Measurements from ENCODE around the gene PDZK1IP1. TPM values are rescaled to one million over a fixed set of nuclear protein-coding genes. Genes with fewer than 3 reads are reported as not detected.

The PDZK1IP1 gene, protein sequence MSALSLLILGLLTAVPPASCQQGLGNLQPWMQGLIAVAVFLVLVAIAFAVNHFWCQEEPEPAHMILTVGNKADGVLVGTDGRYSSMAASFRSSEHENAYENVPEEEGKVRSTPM
- total RNA-seq: not detected

DNA sequence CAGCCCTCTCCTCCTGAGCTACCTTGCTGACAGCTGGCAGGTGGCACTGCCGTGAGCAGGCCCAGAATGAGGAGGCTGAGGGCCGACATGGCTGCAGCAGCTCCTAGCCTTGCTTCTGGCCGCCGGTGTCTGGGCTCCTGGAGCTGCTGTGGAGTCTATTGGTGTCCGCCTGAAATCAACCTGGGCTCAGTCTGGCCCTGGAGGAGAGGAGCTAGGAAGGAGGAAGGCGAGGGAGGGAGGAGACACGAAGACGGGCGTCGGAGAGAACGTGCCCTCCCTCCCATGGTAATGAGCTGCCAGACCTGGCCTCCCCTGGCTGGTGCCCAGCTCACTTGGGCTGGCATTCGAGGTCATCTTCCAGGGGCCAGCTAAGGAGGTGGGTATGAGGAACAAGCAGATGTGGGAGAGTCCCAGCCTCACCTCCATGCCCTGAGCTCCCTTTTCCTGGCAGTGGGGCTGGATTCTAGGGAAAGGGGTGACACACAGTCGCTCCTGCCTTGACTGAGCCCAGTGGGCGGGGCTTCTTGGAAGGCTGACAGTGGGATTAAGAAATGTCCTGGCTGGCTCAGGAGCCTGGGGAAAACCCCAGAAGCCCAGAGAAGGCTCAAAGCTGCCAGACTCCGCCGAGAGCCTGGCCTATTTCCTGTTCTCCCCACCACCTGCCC lies at the start of gene PDZK1IP1:
Gene PDZK1IP1, minus strand, starts transcription at position 193 of the 665 bp plus-strand sequence. Its CDS starts 104 bp downstream, at position 89.
- no peak within 1 kb of the TSS for H3K27ac Mint-ChIP-seq
- H3K9me3 Mint-ChIP-seq: no peaks in the 10 kb centered on the region
- H3K36me3 Mint-ChIP-seq: no peaks in the 10 kb centered on the region
- POLR2A ChIA-PET: no interaction called here
- no peak for DNase-seq
- ATAC-seq (ENCODE audit: low read depth): no peak
- H3K4me3 Mint-ChIP-seq: no peak within 1 kb of the TSS
- no peaks in the 10 kb centered on the region for H3K27me3 Mint-ChIP-seq
- peaks cover 2% of the 10 kb centered on the region for H3K4me1 Mint-ChIP-seq

GRCh38 chr1:47238935-47239592 lies 49.2 kb upstream of the PDZK1IP1 start:
- peak overlapping the region; percentile 39 for H3K4me3 Mint-ChIP-seq
- peak; percentile 29 for ATAC-seq (ENCODE audit: low read depth)

GRCh38 chr1:47235806-47236205 lies 46.0 kb upstream of the PDZK1IP1 start:
- DNase-seq (no peak), ATAC-seq (ENCODE audit: low read depth) (no peak)
- H3K27ac Mint-ChIP-seq: no peak overlapping the region
- POLR2A ChIA-PET: no interaction called here
- H3K4me1 Mint-ChIP-seq: peaks cover 21% of the 10 kb centered on the region
- H3K4me3 Mint-ChIP-seq: no peak overlapping the region
- H3K9me3 Mint-ChIP-seq: no peaks in the 10 kb centered on the region
- no peaks in the 10 kb centered on the region for H3K36me3 Mint-ChIP-seq
- peaks cover 66% of the 10 kb centered on the region for H3K27me3 Mint-ChIP-seq

More at GRCh38 chr1:47238935-47239592, 49.2 kb upstream of the PDZK1IP1 start:
- H3K4me1 Mint-ChIP-seq: peaks cover 12% of the 10 kb centered on the region
- POLR2A ChIA-PET: no interaction called here
- no peaks in the 10 kb centered on the region for H3K9me3 Mint-ChIP-seq
- no peak for DNase-seq
- H3K27me3 Mint-ChIP-seq: peaks cover 43% of the 10 kb centered on the region
- H3K27ac Mint-ChIP-seq: no peak overlapping the region
- no peaks in the 10 kb centered on the region for H3K36me3 Mint-ChIP-seq

GRCh38 chr1:47235241-47235681 lies 45.4 kb upstream of the PDZK1IP1 start:
- DNase-seq: no peak
- ATAC-seq (ENCODE audit: low read depth): no peak
- Mint-ChIP-seq H3K36me3 (no peaks in the 10 kb centered on the region), H3K4me3 (no peak overlapping the region), H3K27ac (no peak overlapping the region), H3K4me1 (peaks cover 22% of the 10 kb centered on the region), H3K9me3 (no peaks in the 10 kb centered on the region), H3K27me3 (peaks cover 72% of the 10 kb centered on the region)
- POLR2A ChIA-PET: no interaction called here

GRCh38 chr1:47233186-47233585 lies 43.4 kb upstream of the PDZK1IP1 start:
- Mint-ChIP-seq H3K27me3 (peaks cover 85% of the 10 kb centered on the region), H3K9me3 (no peaks in the 10 kb centered on the region), H3K27ac (no peak overlapping the region), H3K36me3 (no peaks in the 10 kb centered on the region), H3K4me3 (no peak overlapping the region), H3K4me1 (peaks cover 18% of the 10 kb centered on the region)
- no peak for DNase-seq
- POLR2A ChIA-PET: interaction anchor here (0.6 kb wide), 1 partner anchor 9 kb away, joined by 3 read pairs; no protein-coding TSS in a partner anchor
- no peak for ATAC-seq (ENCODE audit: low read depth)

- ATAC-seq (ENCODE audit: low read depth): no peak
- no peaks in the 10 kb centered on the region for H3K9me3 Mint-ChIP-seq
These were observed 42.5 kb upstream of the PDZK1IP1 start, which contains the start of gene TAL1 for GRCh38 chr1:47232187-47232874. Gene TAL1, minus strand, starts transcription at chr1:47232225. Its CDS starts 6,337 bp downstream, at chr1:47225888.

DNA sequence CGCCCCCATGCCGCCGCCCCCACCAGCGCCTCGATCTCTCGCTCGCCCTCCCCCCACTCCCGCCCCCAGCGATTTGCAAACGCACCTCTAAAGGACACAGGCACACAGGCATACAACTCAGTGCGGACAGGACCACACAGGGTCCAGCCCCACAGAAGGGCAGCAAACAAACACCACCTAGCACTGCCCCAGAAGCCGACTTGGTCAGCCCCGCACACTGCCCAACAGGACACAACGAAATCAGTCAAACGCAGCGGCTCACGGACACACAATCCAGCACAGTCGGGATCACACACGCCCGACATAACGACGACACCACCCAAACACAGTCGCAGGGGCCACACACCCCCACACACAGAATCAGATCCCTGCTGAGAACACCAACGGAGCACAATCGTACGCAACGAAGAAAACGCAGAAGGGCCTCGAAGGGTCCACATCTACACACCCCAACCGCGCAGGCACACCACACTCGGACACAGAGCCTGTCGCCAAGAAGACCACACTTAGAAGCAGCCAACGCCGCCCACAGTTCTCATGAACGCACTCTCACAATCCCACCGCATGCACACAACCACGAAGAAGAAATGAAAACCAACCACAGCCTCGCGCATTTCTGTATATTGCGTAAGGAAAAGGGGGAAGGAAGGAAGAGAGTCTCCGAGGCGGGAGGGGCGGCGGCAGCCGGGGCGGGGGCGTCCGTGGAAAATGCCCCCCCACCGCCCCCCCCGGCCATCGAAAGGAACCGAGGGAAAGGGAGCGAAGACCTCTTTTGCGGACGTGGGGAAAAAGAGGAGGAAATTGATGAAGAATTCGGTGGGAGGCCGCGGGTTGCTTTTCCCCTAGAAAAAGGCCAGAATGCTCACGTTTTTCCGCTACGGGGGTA lies 41.7 kb upstream of the PDZK1IP1 start:
- POLR2A ChIA-PET: no interaction called here
- Mint-ChIP-seq H3K36me3 (no peaks in the 10 kb centered on the region), H3K4me1 (peaks cover 16% of the 10 kb centered on the region), H3K27ac (no peak overlapping the region), H3K4me3 (peak overlapping the region; percentile 41), H3K27me3 (peaks cover 90% of the 10 kb centered on the region), H3K9me3 (no peaks in the 10 kb centered on the region)
- ATAC-seq (ENCODE audit: low read depth) (peak; percentile 16), DNase-seq (peak; percentile 55)

More at GRCh38 chr1:47232187-47232874, 42.5 kb upstream of the PDZK1IP1 start, which contains the start of gene TAL1:
- Mint-ChIP-seq H3K27ac (no peak within 1 kb of the TSS), H3K36me3 (no peaks in the 10 kb centered on the region), H3K4me3 (peak within 1 kb of the TSS; percentile 41), H3K4me1 (peaks cover 16% of the 10 kb centered on the region), H3K27me3 (peaks cover 88% of the 10 kb centered on the region)
- POLR2A ChIA-PET: interaction anchor here (0.6 kb wide), 1 partner anchor 8 kb away, joined by 3 read pairs; no protein-coding TSS in a partner anchor
- no peak for DNase-seq

GRCh38 chr1:47230692-47231300 lies 41.0 kb upstream of the PDZK1IP1 start:
- DNase-seq (peak; percentile 48), ATAC-seq (ENCODE audit: low read depth) (no peak)
- H3K27ac Mint-ChIP-seq: no peak overlapping the region
- H3K4me3 Mint-ChIP-seq: no peak overlapping the region
- H3K36me3 Mint-ChIP-seq: no peaks in the 10 kb centered on the region
- H3K9me3 Mint-ChIP-seq: no peaks in the 10 kb centered on the region
- H3K4me1 Mint-ChIP-seq: peaks cover 18% of the 10 kb centered on the region
- POLR2A ChIA-PET: interaction anchor here (0.8 kb wide), 1 partner anchor 18 kb away, joined by 3 read pairs; no protein-coding TSS in a partner anchor
- H3K27me3 Mint-ChIP-seq: peaks cover 90% of the 10 kb centered on the region

DNA sequence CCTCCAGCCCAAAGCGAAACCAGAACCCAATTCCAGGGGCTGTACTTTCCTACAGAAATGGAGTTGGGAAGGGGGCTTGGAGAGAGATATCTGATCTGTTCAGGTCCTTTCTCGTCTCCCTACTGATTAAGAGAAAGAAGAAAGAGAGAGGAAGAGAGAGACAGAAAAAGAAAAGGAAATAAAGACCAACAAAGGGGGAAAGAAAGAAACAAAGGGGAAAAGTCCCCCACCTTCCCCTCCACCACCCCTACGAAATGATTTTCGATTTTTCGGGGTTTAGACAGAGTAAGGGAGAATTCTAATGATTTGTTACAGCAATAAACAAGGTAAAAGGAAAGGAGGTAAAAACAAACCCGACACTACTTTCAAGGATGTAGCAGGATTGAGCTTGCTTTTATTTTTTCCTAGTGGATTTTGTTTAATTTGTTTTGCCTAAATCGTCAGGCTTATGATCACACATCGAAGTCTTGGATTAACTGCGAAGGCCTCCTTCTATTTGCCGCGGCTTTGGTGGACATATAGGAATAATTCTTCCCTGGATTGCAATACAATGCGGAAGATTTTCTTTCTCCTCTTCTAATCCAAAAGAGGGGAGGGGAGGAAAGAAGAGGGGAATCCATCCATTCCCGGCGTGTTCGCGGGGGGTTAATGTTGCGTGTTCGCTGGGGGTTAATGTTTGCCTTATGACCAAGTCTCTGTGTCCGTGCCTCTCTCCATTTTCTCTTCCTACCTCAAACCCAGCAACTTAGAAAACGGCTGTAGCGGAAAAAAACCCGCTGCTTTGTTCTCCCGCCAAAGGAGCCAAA lies 40.3 kb upstream of the PDZK1IP1 start:
- Mint-ChIP-seq H3K4me3 (no peak overlapping the region), H3K27me3 (peaks cover 87% of the 10 kb centered on the region), H3K4me1 (peaks cover 17% of the 10 kb centered on the region), H3K36me3 (no peaks in the 10 kb centered on the region), H3K9me3 (no peaks in the 10 kb centered on the region), H3K27ac (no peak overlapping the region)
- ATAC-seq (ENCODE audit: low read depth): no peak
- POLR2A ChIA-PET: interaction anchor here (0.8 kb wide), 1 partner anchor 18 kb away, joined by 3 read pairs; no protein-coding TSS in a partner anchor
- no peak for DNase-seq

GRCh38 chr1:47229031-47229885 lies 39.4 kb upstream of the PDZK1IP1 start:
- no peak overlapping the region for H3K4me3 Mint-ChIP-seq
- no peaks in the 10 kb centered on the region for H3K9me3 Mint-ChIP-seq
- no peak overlapping the region for H3K27ac Mint-ChIP-seq
- DNase-seq (no peak), ATAC-seq (ENCODE audit: low read depth) (no peak)
- POLR2A ChIA-PET: no interaction called here
- peaks cover 81% of the 10 kb centered on the region for H3K27me3 Mint-ChIP-seq
- H3K36me3 Mint-ChIP-seq: no peaks in the 10 kb centered on the region
- peaks cover 17% of the 10 kb centered on the region for H3K4me1 Mint-ChIP-seq

DNA sequence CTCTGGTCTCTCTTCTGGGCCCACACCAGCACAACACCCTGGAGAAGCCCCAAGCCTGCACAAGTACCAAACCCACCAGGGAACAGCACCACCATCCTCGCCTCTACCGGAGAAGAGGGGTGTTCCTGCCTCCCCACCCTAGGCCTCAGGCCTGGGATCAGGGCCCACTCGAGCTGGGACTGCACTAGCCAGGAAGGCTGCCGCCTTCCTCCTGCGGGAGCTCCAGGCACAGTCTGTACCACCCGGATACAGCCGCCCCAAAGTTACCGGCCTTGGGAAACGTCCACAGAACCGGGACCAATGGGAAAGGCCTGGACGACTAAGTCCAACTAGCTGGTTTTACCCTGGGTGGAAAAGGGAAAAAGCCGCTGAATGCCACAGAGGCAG lies 38.8 kb upstream of the PDZK1IP1 start:
- no peak for DNase-seq
- H3K27ac Mint-ChIP-seq: no peak overlapping the region
- peaks cover 75% of the 10 kb centered on the region for H3K27me3 Mint-ChIP-seq

More for the DNA sequence above, 38.8 kb upstream of the PDZK1IP1 start:
- no peaks in the 10 kb centered on the region for H3K36me3 Mint-ChIP-seq
- POLR2A ChIA-PET: no interaction called here
- ATAC-seq (ENCODE audit: low read depth): no peak
- H3K9me3 Mint-ChIP-seq: no peaks in the 10 kb centered on the region
- H3K4me3 Mint-ChIP-seq: no peak overlapping the region
- peaks cover 17% of the 10 kb centered on the region for H3K4me1 Mint-ChIP-seq

Data from activated naive CD8-positive, alpha-beta T cell treated with anti-CD3 and anti-CD28 coated beads, Interleukin-2, amount 10 ng/mL, durations not matched to agents 7 days and 5 days (primary cell).